Large intestine (tissue), 3 donors: ENCODE results near the gene SSX2IP. TPM values are rescaled to one million over a fixed set of nuclear protein-coding genes. Genes with fewer than 3 reads are reported as not detected.

Source experiments
- DNase-seq, 2 donors: peaks; one replicate each; pipeline versions ENCODE4 v3.0.0 to v3.0.0-alpha.2; 2013
- H3K27ac ChIP-seq: one replicate; pipeline ENCODE4 v1.5.1; 2013; ENCODE audit warnings: low read length
- H3K27me3 ChIP-seq: 2 replicates; pipeline ENCODE4 v1.6.1; 2013; ENCODE audit warnings: low read length; ENCODE audit not compliant: control insufficient read depth, insufficient read depth
- H3K36me3 ChIP-seq: 2 replicates; pipeline ENCODE4 v1.6.1; 2013; ENCODE audit warnings: low read length; ENCODE audit not compliant: control insufficient read depth, insufficient read depth
- H3K4me1 ChIP-seq: one replicate; pipeline ENCODE4 v1.6.1; 2013; ENCODE audit warnings: low read length; ENCODE audit not compliant: control insufficient read depth, insufficient read depth
- H3K4me3 ChIP-seq: one replicate; pipeline ENCODE4 v1.5.1; 2013; ENCODE audit warnings: low read length
- H3K9me3 ChIP-seq: one replicate; pipeline ENCODE4 v1.6.1; 2013; ENCODE audit warnings: mild to moderate bottlenecking, low read depth, low read length, moderate library complexity; ENCODE audit not compliant: control insufficient read depth
- WGBS: methylation state at CpG from one replicate; pipeline ENCODE4 v1.1.5; 2013; ENCODE audit warnings: low lambda C conversion rate; ENCODE audit not compliant: insufficient coverage; 5-methylcytosine and 5-hydroxymethylcytosine counted together
- polyA plus RNA-seq: library from polyadenylated mRNA; unstranded; fragments of 120-200 nt; gene quantifications from one replicate; pipeline ENCODE4 v1.2.1, GENCODE V29; 2013

SSX2IP gene
- polyA plus RNA-seq, 1 donor: 96.4 TPM

DNA sequence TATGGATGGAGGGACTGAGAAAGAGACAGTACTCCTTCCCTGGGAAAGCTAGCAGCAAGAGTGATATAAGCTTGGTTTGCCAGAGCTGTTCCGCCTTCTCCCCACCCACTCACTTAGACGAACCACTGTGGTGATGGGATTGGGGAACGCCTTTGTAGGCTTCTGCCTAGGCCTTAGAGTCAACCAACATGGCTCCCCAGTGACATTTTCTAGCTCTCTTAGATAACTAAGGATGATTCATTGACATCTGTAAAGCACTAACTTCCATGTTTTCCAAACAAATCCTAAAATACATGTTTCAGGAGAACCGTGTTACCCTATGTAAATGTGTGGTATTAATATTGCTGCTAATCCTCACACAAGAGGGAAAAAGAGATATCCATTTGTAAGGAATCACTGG is 21.6 kb upstream of the SSX2IP start:
- Histone ChIP-seq H3K27me3 (no peaks in the 10 kb centered on the region), H3K4me3 (no peak overlapping the region), H3K4me1 (no peaks in the 10 kb centered on the region), H3K27ac (no peak overlapping the region), H3K36me3 (no peaks in the 10 kb centered on the region), H3K9me3 (no peaks in the 10 kb centered on the region)
- DNase-seq: no peak
- no CpG with 5 or more reads among the region's 4 CpGs for WGBS

DNA sequence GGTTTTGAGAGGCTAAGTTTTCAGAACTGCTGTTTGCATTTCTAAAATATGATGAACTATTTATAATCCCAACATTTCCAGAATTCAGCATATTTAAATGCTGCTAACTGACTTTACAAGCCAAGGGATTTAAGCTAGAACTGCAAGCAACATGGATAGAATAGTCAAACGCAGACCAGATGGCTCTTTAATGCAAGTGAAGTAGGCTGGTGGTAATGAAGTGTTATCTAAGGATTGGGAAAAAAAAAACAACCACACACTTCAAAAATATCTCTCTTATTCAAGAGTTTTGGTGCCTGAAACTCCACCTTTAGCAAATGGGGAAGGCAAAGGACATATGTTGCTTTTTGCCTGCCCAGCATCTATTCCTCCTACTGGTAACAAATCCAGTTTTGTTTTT is 20.9 kb upstream of the SSX2IP start:
- Histone ChIP-seq H3K4me3 (no peak overlapping the region), H3K9me3 (no peaks in the 10 kb centered on the region), H3K36me3 (no peaks in the 10 kb centered on the region), H3K27ac (no peak overlapping the region), H3K27me3 (no peaks in the 10 kb centered on the region), H3K4me1 (peaks cover 7% of the 10 kb centered on the region)
- DNase-seq: no peak
- WGBS: no CpG with 5 or more reads among the region's 1 CpG

DNA sequence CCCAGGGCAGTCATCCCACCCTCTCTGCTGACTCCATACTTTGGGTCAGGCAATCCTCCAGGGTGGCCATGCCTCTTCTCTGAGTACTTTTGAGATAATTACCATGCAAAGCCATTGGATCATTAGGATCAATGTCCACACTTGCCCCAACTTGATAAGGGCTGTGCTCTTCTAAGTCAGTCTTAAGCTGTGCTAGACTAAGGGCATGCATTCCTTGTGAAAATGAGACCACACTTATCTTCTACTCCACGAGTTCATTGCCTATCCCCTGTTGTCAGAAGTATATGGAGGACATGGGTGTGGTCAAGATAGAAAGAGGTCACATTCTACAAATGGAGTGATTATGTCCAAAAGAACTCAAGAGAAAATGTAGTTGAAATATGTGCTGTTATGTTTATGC is 18.9 kb upstream of the SSX2IP start:
- peak; percentile 57 to 75 for DNase-seq
- H3K4me1 ChIP-seq: peaks cover 20% of the 10 kb centered on the region
- no peaks in the 10 kb centered on the region for H3K9me3 ChIP-seq
- H3K4me3 ChIP-seq: no peak overlapping the region
- no CpG with 5 or more reads among the region's 1 CpG for WGBS
- peak overlapping the region; percentile 48 for H3K27ac ChIP-seq
- no peaks in the 10 kb centered on the region for H3K36me3 ChIP-seq
- no peaks in the 10 kb centered on the region for H3K27me3 ChIP-seq

DNA sequence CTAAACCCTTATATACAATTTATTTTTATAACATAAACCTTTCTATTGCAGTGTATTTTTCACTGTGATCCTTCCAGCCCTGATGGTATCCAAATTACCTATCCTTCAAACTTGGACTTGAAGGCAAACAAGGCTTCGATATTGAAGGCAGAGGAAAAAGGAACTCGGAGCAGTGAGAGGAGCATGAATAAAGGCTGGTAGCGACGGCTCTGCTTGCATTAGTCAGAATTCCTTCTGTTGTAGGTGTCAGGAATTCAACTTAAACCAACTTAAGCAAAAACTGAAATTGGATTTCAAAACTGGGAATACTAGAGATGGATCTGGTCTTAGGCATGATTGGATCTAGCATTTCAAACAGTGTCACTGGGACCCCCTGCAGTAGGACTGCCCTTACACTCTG is 17.8 kb upstream of the SSX2IP start:
- Histone ChIP-seq H3K36me3 (no peaks in the 10 kb centered on the region), H3K27me3 (no peaks in the 10 kb centered on the region), H3K9me3 (no peaks in the 10 kb centered on the region), H3K4me1 (peaks cover 20% of the 10 kb centered on the region), H3K27ac (no peak overlapping the region), H3K4me3 (no peak overlapping the region)
- no peak for DNase-seq
- 100% methylated on average over 4 of the region's 4 CpGs for WGBS

DNA sequence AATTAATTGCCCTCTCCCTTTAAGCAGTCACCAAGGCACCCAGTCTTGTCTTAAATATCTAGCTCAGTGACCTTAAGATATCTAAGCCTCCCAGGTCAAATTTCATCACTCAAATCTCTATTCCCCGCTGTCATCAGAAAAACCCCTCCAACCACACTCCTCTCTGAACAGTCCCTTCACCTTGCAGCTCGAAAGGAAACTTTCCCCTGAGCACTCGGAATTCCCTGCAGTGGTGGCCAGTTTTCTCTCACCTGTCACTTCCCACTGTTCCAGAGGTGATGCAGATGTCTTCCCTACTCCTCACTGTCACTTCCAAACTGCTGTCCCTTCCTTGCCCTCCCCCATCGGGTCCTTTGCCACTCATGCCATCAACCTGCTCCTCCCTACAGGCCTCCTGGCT is 15.3 kb upstream of the SSX2IP start:
- no CpG with 5 or more reads among the region's 4 CpGs for WGBS
- H3K4me3 ChIP-seq: no peak overlapping the region
- H3K4me1 ChIP-seq: peaks cover 20% of the 10 kb centered on the region
- H3K27ac ChIP-seq: peak overlapping the region; percentile 74
- H3K36me3 ChIP-seq: no peaks in the 10 kb centered on the region
- H3K27me3 ChIP-seq: no peaks in the 10 kb centered on the region
- H3K9me3 ChIP-seq: no peaks in the 10 kb centered on the region
- DNase-seq: peak in 1 of 2 donors; percentile 69

DNA sequence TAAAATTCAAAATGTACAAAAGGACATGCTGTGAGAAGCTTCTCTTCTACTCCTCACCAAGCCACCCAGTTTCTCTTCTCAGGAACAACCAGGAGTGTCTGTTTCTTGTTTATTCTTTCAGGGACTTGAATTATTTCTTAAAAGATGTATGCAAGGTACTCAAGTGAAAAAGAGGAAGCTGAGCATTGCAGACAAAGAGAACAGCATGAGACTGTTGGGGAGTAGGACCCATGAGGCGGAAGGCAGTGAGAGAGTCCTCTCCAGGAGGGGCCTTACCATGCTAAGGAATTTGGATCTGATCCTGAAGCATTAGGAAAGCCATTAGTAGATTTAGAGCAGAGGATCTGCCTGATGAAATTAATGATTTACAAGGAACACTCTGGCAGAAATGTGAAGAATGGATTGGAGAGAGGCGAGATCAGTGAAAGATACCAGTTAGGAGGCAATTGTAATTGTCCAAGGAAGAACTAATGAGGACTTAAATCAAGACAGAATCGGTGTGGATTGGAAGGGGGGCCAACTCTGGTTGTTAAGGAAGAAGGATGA is 14.7 kb upstream of the SSX2IP start:
- no peak overlapping the region for H3K4me3 ChIP-seq
- peaks cover 23% of the 10 kb centered on the region for H3K4me1 ChIP-seq
- no peaks in the 10 kb centered on the region for H3K9me3 ChIP-seq
- no peaks in the 10 kb centered on the region for H3K27me3 ChIP-seq
- H3K36me3 ChIP-seq: no peaks in the 10 kb centered on the region
- WGBS: 0% methylated on average over 1 of the region's 3 CpGs
- peak in 1 of 2 donors; percentile 48 for DNase-seq
- peak overlapping the region; percentile 74 for H3K27ac ChIP-seq

DNA sequence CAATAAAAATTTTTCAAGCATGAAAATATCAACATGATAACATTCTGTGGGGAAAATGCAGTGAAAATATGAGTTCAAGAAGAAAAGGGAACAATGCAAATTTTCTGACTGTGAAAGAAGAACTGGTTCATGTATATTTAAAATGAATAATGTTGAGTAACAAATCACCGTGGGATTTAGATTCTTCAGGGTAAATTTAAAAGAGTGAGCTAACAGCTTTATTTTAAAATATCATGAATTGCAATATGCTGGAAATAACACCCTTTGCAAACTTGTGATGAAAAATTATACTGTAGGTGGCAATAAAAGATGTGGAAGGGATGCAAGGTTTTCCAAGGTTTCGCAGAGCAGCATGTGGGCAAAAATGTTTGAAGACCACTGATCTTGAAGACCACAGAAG is 13.2 kb upstream of the SSX2IP start:
- Histone ChIP-seq H3K9me3 (no peaks in the 10 kb centered on the region), H3K4me1 (peaks cover 36% of the 10 kb centered on the region), H3K4me3 (no peak overlapping the region), H3K36me3 (no peaks in the 10 kb centered on the region), H3K27ac (no peak overlapping the region), H3K27me3 (no peaks in the 10 kb centered on the region)
- no peak for DNase-seq
- 90% methylated on average over 1 of the region's 2 CpGs for WGBS

DNA sequence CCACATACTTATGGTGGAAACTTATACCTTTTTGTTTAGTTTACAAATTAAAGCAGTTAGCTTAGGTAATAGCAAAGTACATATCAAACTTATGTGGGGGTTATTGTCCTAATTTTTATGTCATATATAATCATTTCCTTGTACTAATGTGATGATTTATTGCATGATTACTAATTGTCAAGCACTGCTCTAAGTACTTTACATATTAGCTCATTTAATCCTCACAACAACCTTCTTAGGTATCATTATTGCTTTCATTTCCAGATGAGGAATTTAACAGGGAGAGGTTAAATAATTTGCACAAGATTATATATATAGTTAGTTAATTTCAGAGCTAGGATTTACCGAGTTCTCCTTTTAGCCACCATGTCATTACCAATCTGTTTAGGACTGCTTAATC is 11.9 kb upstream of the SSX2IP start:
- Histone ChIP-seq H3K9me3 (no peaks in the 10 kb centered on the region), H3K4me3 (no peak overlapping the region), H3K36me3 (no peaks in the 10 kb centered on the region), H3K27ac (no peak overlapping the region), H3K27me3 (no peaks in the 10 kb centered on the region), H3K4me1 (peaks cover 45% of the 10 kb centered on the region)
- WGBS: no CpG with 5 or more reads among the region's 1 CpG
- DNase-seq: no peak

DNA sequence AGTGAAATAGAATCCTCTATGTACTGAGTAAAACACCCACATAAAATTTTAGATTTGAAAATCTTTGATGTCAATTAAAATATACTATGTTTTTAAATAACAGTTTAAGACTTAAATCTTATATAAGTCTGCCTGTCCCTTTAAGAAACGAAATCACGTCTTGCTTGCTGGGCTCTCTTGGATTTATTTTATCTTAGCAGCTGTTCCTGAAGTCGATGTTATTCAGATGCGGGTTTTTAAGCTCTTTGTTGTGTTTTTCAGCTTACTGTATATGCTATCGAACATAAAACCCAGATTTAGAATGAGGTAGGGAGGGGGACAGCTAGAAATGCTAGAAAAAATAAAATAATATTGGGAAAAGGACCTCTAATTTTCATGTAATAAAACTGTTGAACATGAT is 11.1 kb upstream of the SSX2IP start:
- Histone ChIP-seq H3K27me3 (no peaks in the 10 kb centered on the region), H3K4me3 (no peak overlapping the region), H3K9me3 (no peaks in the 10 kb centered on the region), H3K4me1 (peaks cover 41% of the 10 kb centered on the region), H3K36me3 (no peaks in the 10 kb centered on the region), H3K27ac (no peak overlapping the region)
- no peak for DNase-seq
- 15% methylated on average over 5 of the region's 5 CpGs for WGBS

DNA sequence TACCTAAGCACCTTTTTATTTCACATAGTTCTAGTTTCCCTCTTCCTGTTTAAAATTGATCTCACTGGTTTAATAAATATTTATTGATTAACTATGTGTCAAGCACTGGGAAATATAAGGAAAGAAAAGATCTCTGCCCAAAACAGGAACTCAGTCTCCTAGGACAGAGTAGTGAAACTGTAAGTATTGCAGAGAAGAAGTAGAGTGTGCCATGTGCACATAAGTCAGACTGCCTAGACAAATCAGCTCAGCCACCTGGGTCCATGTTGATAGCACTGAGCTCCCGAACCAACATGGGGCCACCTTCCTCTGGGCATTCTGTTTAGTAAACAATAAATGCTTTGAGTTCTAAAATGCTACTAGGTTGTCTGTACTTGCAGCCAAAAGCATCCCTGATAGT is 9.8 kb upstream of the SSX2IP start:
- H3K9me3 ChIP-seq: no peaks in the 10 kb centered on the region
- H3K27ac ChIP-seq: peak overlapping the region; percentile 83
- peak in 1 of 2 donors; percentile 38 for DNase-seq
- H3K4me3 ChIP-seq: no peak overlapping the region
- no CpG with 5 or more reads among the region's 1 CpG for WGBS
- H3K4me1 ChIP-seq: peaks cover 28% of the 10 kb centered on the region
- H3K27me3 ChIP-seq: no peaks in the 10 kb centered on the region
- H3K36me3 ChIP-seq: no peaks in the 10 kb centered on the region
